Transverse colon (tissue), 3 donors: ENCODE data around the gene TPCN2.

Source experiments
- POLR2A ChIP-seq: fragments of 450-650 bp; IDR thresholded peaks from one replicate; pipeline ENCODE4 v1.6.1; 2016; ENCODE audit warnings: antibody characterized with exemption, mild to moderate bottlenecking, moderate library complexity
- TF ChIP-seq, protein P1 (sequence below), 5 experiments: fragments of 200-600 bp in 3 of 5; fragments of 450-650 bp in 2 of 5; sonication (generic) in 3 of 5; IDR thresholded peaks; 1 replicate in 2 of 5; 2 replicates in 3 of 5; pipeline ENCODE4 v1.5.1; 2016 to 2017; ENCODE audit warnings: antibody characterized with exemption in 5 of 5, inconsistent platforms in 3 of 5, mild to moderate bottlenecking in 2 of 5, moderate library complexity in 1 of 5

DNA sequence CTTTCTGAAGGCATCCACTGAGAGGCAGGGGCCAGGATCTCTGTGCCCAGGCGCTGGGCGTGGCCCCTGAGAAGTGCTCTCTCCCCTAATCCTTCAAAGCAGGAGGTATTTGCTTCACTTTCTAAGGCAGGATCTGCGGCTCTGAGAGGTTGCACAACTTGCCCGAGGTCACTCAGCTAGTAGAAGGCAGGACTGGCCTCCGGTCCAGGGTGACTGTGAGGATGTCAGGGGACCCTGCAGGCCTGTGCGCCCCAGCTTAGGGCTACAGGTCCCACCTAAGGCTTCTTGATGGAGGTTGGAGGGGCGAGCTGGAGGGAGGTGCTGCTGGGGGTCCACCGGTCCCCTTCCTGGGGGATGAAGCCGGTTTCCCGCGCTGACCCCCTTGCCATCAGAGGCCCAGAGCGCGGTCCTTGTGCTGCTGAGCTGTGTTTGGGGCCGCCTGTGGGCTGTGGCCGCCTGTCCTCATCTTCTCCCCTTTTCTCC, 108.0 kb downstream of the TPCN2 start:
- TF ChIP-seq, protein P1, sequence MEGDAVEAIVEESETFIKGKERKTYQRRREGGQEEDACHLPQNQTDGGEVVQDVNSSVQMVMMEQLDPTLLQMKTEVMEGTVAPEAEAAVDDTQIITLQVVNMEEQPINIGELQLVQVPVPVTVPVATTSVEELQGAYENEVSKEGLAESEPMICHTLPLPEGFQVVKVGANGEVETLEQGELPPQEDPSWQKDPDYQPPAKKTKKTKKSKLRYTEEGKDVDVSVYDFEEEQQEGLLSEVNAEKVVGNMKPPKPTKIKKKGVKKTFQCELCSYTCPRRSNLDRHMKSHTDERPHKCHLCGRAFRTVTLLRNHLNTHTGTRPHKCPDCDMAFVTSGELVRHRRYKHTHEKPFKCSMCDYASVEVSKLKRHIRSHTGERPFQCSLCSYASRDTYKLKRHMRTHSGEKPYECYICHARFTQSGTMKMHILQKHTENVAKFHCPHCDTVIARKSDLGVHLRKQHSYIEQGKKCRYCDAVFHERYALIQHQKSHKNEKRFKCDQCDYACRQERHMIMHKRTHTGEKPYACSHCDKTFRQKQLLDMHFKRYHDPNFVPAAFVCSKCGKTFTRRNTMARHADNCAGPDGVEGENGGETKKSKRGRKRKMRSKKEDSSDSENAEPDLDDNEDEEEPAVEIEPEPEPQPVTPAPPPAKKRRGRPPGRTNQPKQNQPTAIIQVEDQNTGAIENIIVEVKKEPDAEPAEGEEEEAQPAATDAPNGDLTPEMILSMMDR (IDR thresholded peaks at IDR 0.05), result no peak
- no peak for TF ChIP-seq POLR2A
